Hematopoietic multipotent progenitor cell treated with erythropoietin and hydrocortisone succinate and interleukin-3 and kit ligand, for 6 days (in vitro differentiated cells): ENCODE measurements around the gene CBARP.
"Not testable (repeated sequence)": the region's sequence is repeated elsewhere in the genome, so short reads cannot be mapped to it uniquely, and the experiment has no call there.

Experiments used
- DNase-seq: peaks from one replicate; pipeline ENCODE4 v3.0.0-alpha.2; 2015

The CBARP gene

DNA sequence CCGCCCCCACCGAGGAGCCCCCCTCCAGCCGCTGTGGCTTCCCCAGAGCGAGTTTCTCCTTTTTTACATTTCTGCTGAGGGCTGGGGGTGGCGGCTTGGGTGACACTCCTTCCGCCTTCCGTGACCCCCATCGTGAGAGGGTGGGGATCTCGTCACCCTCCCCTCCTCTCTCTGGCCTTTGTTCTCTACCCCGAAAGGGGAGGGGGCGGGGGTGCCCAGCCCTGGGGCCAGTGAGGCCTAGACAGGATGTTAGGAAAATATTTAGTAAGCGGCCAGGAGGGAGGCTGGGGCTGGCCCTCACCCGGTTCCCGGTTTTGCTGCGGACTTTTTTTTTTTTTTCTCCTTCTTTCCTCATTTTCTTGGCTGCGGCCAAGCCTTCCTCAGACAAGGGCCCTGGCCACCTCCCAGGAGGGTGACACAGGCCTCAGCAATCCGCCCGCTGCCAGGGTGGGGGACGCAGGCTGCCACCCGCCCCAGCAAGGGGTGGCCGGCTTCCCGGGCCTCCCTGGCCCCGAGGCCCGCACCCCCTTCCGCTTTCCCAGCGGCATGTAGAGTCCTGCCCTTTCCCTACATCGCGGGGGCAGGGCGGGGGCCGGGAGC, 14.5 kb upstream of the CBARP start:
- peak; percentile 84 for DNase-seq

DNA sequence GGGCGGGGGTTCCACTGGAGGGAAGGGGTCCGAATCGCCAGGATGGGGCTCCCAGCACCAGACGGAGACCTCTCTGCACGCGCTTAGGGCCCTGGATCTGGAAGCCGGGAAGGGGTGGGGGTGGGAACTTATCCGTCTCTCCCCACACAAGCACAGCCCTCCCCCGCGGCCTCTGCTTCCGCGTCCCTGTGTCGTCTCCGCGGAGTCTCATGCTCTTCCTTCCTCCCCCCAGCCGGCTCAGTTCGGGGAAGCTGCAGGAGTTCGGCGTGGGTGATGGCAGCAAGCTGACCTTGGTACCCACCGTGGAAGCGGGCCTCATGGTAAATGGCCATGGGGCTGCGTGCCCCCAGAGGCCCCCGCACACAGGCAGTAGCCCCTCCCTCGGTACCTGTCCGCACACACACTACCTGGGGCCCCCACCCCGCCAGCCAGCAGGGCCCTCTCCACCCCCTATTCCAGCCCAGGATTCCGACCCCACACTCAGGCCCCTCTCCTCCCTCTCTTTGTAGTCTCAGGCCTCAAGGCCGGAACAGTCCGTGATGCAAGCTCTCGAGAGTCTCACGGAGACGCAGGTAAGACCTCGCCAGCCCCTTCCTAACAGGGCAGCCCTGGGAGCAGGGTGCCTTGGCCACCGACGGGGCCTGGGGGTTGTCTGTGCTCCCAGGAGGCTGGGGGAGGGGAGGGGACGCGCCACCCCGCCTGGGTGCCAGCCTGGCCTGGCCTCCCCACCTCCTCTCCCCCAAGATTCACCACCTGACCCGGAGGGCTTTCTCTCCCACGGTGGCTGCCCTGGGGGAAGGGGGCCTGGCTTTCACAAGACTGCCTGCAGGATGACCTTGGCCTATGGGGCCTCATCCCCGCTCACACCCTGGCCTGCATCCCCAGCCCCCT, 13.8 kb upstream of the CBARP start:
- peak; percentile 88 for DNase-seq

GRCh38 chr19:1250437-1251260, 12.8 kb upstream of the CBARP start:
- DNase-seq, result peak; percentile 76

GRCh38 chr19:1249990-1250436, 12.2 kb upstream of the CBARP start:
- no peak for DNase-seq

- DNase-seq, result peak; percentile 98
Observed at GRCh38 chr19:1249298-1249989, 11.6 kb upstream of the CBARP start.

GRCh38 chr19:1248786-1249297, 11.0 kb upstream of the CBARP start:
- DNase-seq, result peak; percentile 75

DNA sequence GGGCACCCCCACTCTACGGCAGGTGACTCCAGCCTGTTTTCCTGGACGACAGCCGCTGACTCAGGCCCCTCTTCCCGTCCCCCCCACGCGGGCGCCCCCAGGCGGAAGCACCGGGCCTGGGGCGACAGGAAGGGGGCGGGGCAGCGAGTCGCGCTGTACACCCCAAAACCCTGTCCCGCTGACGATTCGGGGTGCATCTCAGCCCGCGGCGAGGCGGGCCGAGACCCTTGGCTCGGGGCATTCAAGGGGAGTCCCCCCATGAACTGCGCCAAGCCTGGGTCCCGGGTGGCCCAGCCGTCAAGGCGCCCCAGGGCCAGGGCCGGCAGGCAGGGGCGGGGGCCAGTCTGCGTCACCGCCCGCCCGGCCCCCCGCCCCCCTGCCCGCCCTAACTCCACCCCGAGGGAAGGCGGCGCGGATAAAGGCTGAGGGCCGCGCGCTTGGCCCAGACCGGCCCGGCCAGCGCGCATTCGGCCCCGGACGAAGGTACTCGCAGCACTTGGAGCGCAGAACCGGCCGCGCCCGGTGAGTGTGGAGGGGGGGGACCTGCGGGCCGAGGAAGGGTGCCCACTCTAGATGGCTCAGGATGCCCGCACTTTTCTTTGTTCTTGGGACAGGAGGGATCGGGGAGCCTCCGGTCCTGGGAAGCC, 10.5 kb upstream of the CBARP start, which contains the start of gene MIDN:
Gene MIDN (plus strand): TSS at position 445 of the 647 bp plus-strand sequence. CDS start 1,714 bp downstream, outside the sequence.
- peak; percentile 80 for DNase-seq

DNA sequence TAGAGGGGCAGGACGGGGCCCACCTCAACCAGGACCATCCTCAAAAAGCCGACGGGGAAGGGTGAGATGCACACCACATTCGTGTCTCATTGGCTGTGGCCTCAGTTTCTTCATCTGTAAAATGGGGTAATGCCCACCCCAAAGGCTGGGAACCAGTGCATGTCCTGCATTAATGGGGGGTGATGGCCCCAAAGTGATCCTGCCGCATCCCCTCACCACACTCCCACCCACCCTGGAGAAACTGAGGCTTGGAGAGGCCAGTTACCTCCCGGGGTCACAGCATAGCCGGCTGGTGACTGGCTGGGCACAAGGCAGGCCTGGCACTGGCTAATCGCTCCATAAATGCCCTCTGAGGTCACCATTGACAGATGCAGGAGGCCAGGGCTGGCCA, 9.9 kb upstream of the CBARP start:
- DNase-seq, result no peak

DNA sequence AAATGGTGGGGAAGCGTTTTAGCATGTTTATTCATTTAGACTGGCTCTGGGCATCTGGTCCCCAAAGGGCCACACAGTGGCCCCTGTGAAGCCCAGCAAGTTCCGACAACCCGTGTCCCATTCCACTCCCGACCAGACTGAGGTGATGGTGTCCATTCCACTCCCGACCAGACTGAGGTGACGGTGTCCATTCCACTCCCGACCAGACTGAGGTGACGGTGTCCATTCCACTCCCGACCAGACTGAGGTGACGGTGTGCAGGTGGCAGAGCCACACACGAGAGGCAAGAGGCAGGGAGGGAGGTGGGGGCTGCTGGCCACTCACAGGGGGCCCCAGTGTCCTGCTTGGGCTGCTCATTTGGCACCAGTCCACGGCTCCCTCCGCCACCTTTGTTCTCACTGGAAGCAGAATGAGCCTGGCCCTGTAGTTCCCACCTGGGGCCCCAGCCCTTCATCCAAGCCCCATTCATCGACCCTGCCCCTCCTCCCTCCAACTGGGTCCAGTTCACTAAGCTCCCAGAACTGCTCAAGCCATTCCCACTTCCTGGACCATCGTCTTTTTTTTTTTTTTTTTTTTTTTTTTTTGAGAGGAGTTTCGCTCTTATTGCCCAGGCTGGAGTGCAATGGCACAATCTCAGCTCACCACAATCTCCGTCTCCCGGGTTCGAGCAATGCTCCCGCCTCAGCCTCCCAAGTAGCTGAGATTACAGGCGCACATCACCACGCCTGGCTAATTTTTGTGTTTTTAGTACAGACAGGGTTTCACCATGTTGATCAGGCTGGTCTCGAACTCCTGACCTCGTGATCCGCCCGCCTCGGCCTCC, 8.7 kb upstream of the CBARP start:
- not testable (repeated sequence) for DNase-seq

- no peak for DNase-seq
Observed at GRCh38 chr19:1245494-1246264, 7.9 kb upstream of the CBARP start.

DNA sequence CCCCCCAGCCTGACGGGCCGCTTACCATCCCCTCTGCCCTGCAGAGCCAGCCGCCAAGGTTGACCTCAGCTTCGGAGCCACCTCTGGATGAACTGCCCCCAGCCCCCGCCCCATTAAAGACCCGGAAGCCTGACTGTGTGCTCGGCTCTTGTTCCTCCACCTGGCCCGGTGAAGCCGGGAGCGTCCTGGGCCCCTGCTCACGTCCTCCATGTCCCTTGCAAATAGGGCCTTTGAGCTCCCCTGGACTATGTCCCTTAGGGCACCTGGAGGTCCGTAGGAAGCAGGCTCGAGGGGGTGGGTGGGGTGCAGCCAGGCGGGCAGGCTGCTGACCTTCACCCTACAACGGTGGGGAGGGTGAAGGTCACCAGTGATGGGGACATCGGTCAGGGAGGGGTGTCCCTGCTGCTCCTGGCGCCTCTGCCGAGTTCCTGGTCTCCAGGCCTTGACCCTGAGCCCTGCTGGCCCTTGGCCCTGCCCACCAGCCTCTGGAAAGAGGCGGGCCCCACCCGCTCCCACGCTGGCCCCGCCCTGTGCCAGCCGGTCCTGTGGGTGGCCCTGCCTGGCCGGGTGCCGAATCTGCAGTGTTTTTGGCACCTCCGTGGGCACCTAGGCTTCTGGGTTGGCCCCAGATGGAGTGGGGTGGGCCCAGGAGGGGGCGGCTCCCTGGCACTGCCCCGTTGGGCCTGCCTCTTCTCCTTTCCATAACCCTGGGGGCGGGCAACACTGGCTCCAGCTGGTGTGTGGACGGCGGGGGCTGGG, 7.1 kb upstream of the CBARP start:
- peak; percentile 68 for DNase-seq

GRCh38 chr19:1243768-1244692, 6.2 kb upstream of the CBARP start:
- DNase-seq, result peak; percentile 94

DNA sequence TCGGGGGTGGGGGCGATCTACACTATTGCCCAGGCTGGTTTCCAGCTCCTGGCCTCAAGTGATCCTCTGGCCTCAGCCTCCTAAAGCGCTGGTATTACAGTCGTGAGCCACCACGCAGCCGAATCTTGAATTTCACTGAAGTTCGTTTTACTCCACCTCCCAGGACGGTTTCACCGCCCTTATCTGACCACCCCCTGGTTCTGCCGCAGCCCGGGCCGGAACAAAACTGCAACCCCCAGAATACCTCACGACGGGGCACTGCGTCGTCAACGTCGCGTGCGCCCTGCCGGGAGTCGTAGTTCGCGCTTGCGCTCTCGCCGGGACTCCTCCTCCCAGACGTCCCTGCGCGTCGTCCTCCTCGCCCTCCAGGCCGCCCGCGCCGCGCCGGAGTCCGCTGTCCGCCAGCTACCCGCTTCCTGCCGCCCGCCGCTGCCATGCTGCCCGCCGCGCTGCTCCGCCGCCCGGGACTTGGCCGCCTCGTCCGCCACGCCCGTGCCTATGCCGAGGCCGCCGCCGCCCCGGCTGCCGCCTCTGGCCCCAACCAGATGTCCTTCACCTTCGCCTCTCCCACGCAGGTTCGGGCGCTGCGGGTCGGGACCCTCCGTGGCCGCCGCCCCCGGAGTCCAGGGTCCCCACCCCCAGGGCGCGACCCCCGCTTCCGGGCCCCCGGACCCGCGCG, 3.8 kb upstream of the CBARP start, which contains the start of gene ATP5F1D:
Gene ATP5F1D (plus strand): TSS at position 335 of the 679 bp plus-strand sequence. CDS start 100 bp downstream, at position 435.
- DNase-seq, result peak; percentile 98

GRCh38 chr19:1240925-1241324, 3.1 kb upstream of the CBARP start:
- DNase-seq, result no peak

DNA sequence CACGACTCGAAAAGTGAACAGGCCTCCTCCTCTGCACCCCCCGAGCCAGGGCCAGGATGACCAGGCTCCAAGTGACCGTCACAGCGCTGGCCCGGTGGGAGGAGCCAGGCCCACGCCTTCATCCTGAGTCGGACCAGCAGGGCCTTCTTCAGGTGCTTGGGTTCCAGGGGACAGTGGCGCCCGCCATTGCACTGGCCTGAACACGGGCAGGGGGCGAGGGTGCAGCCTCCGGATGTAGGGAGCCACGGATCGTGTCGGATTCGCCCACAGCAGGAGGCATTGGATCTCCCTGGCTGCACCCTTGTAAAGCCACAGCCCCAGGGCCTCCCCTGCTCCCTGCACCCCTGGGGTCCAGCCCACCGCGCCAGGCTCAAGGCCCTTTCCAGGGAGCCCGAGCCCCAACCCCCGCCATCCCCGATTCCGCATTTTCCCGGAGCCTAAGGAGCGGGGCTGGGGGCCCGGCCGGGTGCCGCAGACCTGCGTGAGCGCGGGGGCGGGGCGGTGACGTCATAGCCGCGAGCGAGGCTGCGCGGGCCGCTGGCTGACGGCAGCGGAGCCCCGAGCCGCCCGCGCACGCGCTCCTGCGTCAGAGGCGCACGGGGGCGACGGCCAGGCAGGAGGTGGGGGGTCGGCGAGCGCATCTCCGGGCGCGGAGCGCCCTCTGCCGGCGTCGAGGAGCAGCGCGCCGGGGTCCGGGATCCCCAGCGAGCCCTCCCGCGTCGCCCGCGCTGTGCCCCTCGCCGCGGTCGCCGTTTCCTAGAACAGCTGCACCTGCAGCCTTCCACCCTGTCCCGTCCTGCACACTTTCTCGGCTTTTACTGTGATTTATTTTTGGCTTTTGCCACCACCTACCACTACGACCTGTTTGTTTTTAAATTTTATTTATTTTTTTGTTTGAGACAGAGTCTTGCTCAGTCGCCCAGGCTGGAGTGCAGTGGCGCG, 2.3 kb upstream of the CBARP start:
- peak; percentile 92 for DNase-seq

DNA sequence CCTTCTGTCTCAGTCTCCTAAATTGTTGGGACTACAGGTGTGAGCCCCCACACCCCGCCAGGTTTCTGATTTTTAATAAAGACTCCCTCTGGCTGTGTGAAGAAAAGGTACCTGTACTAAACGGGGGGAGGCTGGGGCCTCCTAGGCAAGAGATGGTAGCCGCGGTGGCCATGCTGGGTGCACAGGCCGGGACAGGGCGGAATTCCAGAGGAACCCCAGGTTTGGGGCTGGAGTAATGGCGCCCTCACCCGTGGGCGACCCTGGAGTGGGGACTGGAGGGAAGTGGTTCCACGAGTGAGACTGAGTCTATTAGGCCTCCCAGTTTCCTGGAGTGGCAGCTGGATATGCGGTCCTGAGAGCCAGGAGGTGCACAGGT, 1.6 kb upstream of the CBARP start:
- DNase-seq, result no peak
